K562 (cell line): ENCODE results near the gene ENSA. TPM values are rescaled to one million over a fixed set of nuclear protein-coding genes. Genes with fewer than 3 reads are reported as not detected.
A peak's percentile ranks its signal among the peaks of the same experiment; 100 is the strongest.

ENCODE experiments used
- CBX2 ChIP-seq: fragments of 200-600 bp; sonication (generic); IDR thresholded peaks from one replicate; pipeline ENCODE4 v1.6.1; 2012; ENCODE audit warnings: mild to moderate bottlenecking, low read length, inconsistent platforms; ENCODE audit not compliant: insufficient read depth, poor library complexity, severe bottlenecking
- CEBPG ChIP-seq, 3 experiments: fragments of 200-800 bp in 1 of 3; sonication (Bioruptor generic) in 1 of 3; sonication (generic) in 1 of 3; formaldehyde crosslinking in 1 of 3; IDR thresholded peaks in 2 of 3; conservative IDR thresholded peaks in 1 of 3; 2 replicates each; pipeline versions ENCODE4 v1.6.1 to v1.8.0; 2016 to 2022; ENCODE audit warnings: missing compliant biosample characterization in 2 of 3, missing genetic modification characterization in 2 of 3, mild to moderate bottlenecking in 1 of 3, missing genetic modification reagents in 1 of 3
- FIP1L1 ChIP-seq: fragments of 200-400 bp; formaldehyde crosslinking; IDR thresholded peaks from 2 replicates; pipeline ENCODE4 v1.6.1; 2018; ENCODE audit warnings: mild to moderate bottlenecking, low read depth, low read length; ENCODE audit not compliant: poor library complexity, severe bottlenecking
- HMG20B ChIP-seq: fragments of 250-450 bp; sonication (Bioruptor Pico); IDR thresholded peaks from 2 replicates; pipeline ENCODE4 v1.5.0; 2021; ENCODE audit warnings: mild to moderate bottlenecking
- KLF13 ChIP-seq: fragments of 450-650 bp; IDR thresholded peaks from 2 replicates; pipeline ENCODE4 v1.6.1; 2016; ENCODE audit warnings: missing genetic modification characterization, low read depth, mild to moderate bottlenecking, missing compliant biosample characterization, moderate library complexity, borderline replicate concordance
- PHF8 ChIP-seq: fragments of 200-600 bp; sonication (generic); IDR thresholded peaks from 2 replicates; pipeline ENCODE4 v1.6.1; 2012; ENCODE audit warnings: mixed run types, mild to moderate bottlenecking, inconsistent platforms, low read length, moderate library complexity, borderline replicate concordance
- RFX1 ChIP-seq: fragments of 450-650 bp; IDR thresholded peaks from 2 replicates; pipeline ENCODE4 v1.6.1; 2016; ENCODE audit warnings: mild to moderate bottlenecking, moderate library complexity
- RREB1 ChIP-seq: fragments of 250-450 bp; sonication (Bioruptor Pico); IDR thresholded peaks from 2 replicates; pipeline ENCODE4 v1.4.0; 2020
- SIN3A ChIP-seq, 2 experiments: fragments of 150-350 bp in 1 of 2; IDR thresholded peaks; 2 replicates each; pipeline ENCODE4 v1.6.1; 2011 to 2016; ENCODE audit warnings: borderline replicate concordance in 2 of 2, low read depth in 2 of 2, low read length in 2 of 2, mild to moderate bottlenecking in 2 of 2, moderate library complexity in 2 of 2; ENCODE audit not compliant: control insufficient read depth in 1 of 2
- ZKSCAN8 ChIP-seq: fragments of 200-800 bp; sonication (Bioruptor generic); IDR thresholded peaks from 2 replicates; pipeline ENCODE4 v1.6.1; 2016; ENCODE audit warnings: missing genetic modification characterization, missing compliant biosample characterization
- ZNF184 ChIP-seq: sonication (generic); formaldehyde crosslinking; IDR thresholded peaks from 2 replicates; pipeline ENCODE4 v1.5.0; 2020; ENCODE audit warnings: missing genetic modification reagents
- ZNF217 ChIP-seq: sonication (generic); formaldehyde crosslinking; IDR thresholded peaks from 2 replicates; pipeline ENCODE4 v1.8.0; 2022; ENCODE audit warnings: mild to moderate bottlenecking, missing genetic modification reagents
- ZNF3 ChIP-seq: fragments of 250-450 bp; sonication (Bioruptor Pico); IDR thresholded peaks from 2 replicates; pipeline ENCODE4 v1.5.0; 2021; ENCODE audit warnings: mild to moderate bottlenecking, moderate library complexity
- polyA plus RNA-seq, 8 experiments: library from polyadenylated mRNA; depleted of rRNA in 4 of 8; stranded (reverse) in 5 of 8; unstranded in 3 of 8; fragments of >200 nt; fragmentation: Nextera tagmentation in 2 of 8; fragmentation: Illumina TruSeq in 1 of 8; extraction: Ambion mirVana in 2 of 8; extraction: Trizol in 1 of 8; gene quantifications; 2 replicates each; pipeline versions ENCODE4 v1.2.1 to v1.2.3, GENCODE V29; 2011 to 2014; ENCODE audit warnings: inconsistent platforms in 1 of 8, missing spikeins in 1 of 8
- total RNA-seq, 7 experiments: library from RNA; depleted of rRNA in 6 of 7; stranded (reverse); fragments of >200 nt in 6 of 7; fragmentation: Illumina TruSeq in 2 of 7; extraction: Trizol in 2 of 7; gene quantifications; 2 replicates each; pipeline versions ENCODE4 v1.2.1 to v1.2.3, GENCODE V29; 2011 to 2021; ENCODE audit warnings: low replicate concordance in 1 of 7
- TF ChIP-seq, protein P1 (sequence below): sonication (generic); formaldehyde crosslinking; IDR thresholded peaks from 2 replicates; pipeline ENCODE4 v1.5.0; 2020; ENCODE audit warnings: missing genetic modification reagents

ENSA gene
- total and polyA plus RNA-seq, 9 of the 15 experiments (the other 6 are each of a cell fraction or from before 2014, with no cell fraction given): 68.1 to 605 (median 188) TPM

DNA sequence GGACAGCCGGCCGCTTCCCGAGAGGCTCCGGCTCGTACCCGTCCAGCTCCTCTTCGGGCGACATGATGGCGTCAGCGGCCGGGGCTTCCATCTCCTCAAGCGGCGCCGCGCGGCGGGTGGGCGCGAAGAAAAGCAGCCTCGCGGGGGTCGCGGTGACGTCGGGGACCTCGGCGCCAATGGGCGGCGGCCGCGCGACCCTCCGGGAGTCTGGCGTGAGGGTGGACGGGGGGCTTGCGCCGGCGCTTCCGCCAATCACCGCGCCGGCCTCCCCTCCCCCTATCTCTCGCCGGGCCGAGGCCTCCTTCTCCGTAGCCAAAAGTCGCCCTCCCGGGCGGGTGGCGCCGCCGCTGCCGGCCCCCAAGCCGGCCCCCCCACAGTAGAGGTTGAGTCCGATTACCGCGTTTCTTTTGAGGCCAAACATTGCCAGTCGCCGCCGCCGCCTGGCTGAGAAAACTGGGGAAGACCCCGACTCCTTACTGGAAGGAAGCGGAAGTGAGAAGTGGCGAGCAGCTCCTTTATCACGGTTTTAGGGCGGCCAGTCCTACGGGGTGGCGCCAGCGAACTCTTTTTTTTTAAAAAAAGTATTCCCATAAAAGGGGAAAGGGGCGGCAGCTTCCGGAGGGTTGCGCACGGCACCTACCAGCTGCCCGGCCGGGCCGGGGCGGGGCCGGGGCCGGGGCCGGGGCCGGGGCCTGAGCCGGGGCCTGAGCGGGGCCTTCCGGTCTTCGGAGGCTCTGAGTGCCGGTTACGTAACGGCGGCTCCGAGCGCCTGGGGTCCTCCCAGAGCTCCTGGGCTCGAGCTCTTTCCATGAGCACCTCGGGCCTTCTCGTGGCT lies 50.1 kb downstream of the ENSA start, which contains the start of gene MCL1 (continued):
- TF ChIP-seq ZNF3 (CRISPR knock-in tag): no peak
- peak in 1 of 2 experiments; percentile 79; a peak in 2 of 4 replicates for TF ChIP-seq SIN3A (IDR thresholded peaks at IDR 0.05; ENCODE audit: borderline replicate concordance in 2 of 2, control insufficient read depth in 1 of 2, low read depth in 2 of 2, low read length in 2 of 2)
- peak; percentile 92 for TF ChIP-seq PHF8
- TF ChIP-seq HMG20B: no peak
- TF ChIP-seq CBX2: no peak
- TF ChIP-seq KLF13 (tag): no peak
- TF ChIP-seq RFX1: no peak
- TF ChIP-seq RREB1 (CRISPR knock-in tag): peak; percentile 29; the same call in 1 of the 2 replicates
- TF ChIP-seq ZNF184 (CRISPR knock-in tag): no peak
- TF ChIP-seq, protein P1, sequence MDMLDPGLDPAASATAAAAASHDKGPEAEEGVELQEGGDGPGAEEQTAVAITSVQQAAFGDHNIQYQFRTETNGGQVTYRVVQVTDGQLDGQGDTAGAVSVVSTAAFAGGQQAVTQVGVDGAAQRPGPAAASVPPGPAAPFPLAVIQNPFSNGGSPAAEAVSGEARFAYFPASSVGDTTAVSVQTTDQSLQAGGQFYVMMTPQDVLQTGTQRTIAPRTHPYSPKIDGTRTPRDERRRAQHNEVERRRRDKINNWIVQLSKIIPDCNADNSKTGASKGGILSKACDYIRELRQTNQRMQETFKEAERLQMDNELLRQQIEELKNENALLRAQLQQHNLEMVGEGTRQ (CRISPR knock-in tag): no peak
- peak; percentile 100 for TF ChIP-seq FIP1L1
- no peak for TF ChIP-seq ZNF217 (CRISPR knock-in tag)
- no peak for TF ChIP-seq ZKSCAN8 (CRISPR knock-in tag)
- no peak for TF ChIP-seq CEBPG (CRISPR knock-in tag; IDR thresholded peaks at IDR 0.05)
- peak; percentile 69 to 78 for TF ChIP-seq CEBPG (tag; conservative IDR thresholded peaks at IDR 0.05 in 1 of 2, IDR thresholded peaks at IDR 0.05 in 1 of 2)
